HEK293 (cell line): ENCODE data around the gene AGAP3.

Experiments
- BCL11B ChIP-seq: fragments of 450-650 bp; formaldehyde crosslinking; IDR thresholded peaks from 2 replicates; pipeline ENCODE4 v1.5.1; 2016; ENCODE audit warnings: low read depth, missing biosample characterization, missing genetic modification characterization
- KLF16 ChIP-seq: fragments of 450-650 bp; formaldehyde crosslinking; IDR thresholded peaks from 2 replicates; pipeline ENCODE4 v1.5.1; 2017; ENCODE audit warnings: missing biosample characterization, missing genetic modification characterization
- OSR2 ChIP-seq: fragments of 450-650 bp; formaldehyde crosslinking; IDR thresholded peaks from 2 replicates; pipeline ENCODE4 v1.5.1; 2016; ENCODE audit warnings: missing biosample characterization, missing genetic modification characterization
- YY2 ChIP-seq: fragments of 450-650 bp; formaldehyde crosslinking; IDR thresholded peaks from 2 replicates; pipeline ENCODE4 v1.5.1; 2016; ENCODE audit warnings: missing biosample characterization, missing genetic modification characterization
- ZNF311 ChIP-seq: fragments of 450-650 bp; formaldehyde crosslinking; IDR thresholded peaks from 2 replicates; pipeline ENCODE4 v1.5.1; 2017; ENCODE audit warnings: missing biosample characterization, missing genetic modification characterization, borderline replicate concordance
- ZNF423 ChIP-seq: fragments of 450-650 bp; formaldehyde crosslinking; IDR thresholded peaks from 2 replicates; pipeline ENCODE4 v1.5.1; 2016; ENCODE audit warnings: missing biosample characterization, missing genetic modification characterization
- ZNF660 ChIP-seq: fragments of 450-650 bp; IDR thresholded peaks from 2 replicates; pipeline ENCODE4 v1.5.1; 2018; ENCODE audit warnings: missing biosample characterization, mild to moderate bottlenecking, missing genetic modification characterization
- TF ChIP-seq, protein P1 (sequence below): fragments of 450-650 bp; formaldehyde crosslinking; IDR thresholded peaks from 2 replicates; pipeline ENCODE4 v1.5.1; 2016; ENCODE audit warnings: missing biosample characterization, missing genetic modification characterization, borderline replicate concordance
- TF ChIP-seq, protein P2 (sequence below): fragments of 450-650 bp; formaldehyde crosslinking; IDR thresholded peaks from 2 replicates; pipeline ENCODE4 v1.5.1; 2016; ENCODE audit warnings: missing biosample characterization, missing genetic modification characterization
- TF ChIP-seq, protein P3 (sequence below): sonication (generic); formaldehyde crosslinking; IDR thresholded peaks from 2 replicates; pipeline ENCODE4 v1.8.1; 2022; ENCODE audit warnings: mild to moderate bottlenecking, moderate library complexity, missing genetic modification reagents
- TF ChIP-seq, protein P4 (sequence below): fragments of 450-650 bp; IDR thresholded peaks from 2 replicates; pipeline ENCODE4 v1.5.1; 2018; ENCODE audit warnings: missing biosample characterization, mild to moderate bottlenecking, missing genetic modification characterization

DNA sequence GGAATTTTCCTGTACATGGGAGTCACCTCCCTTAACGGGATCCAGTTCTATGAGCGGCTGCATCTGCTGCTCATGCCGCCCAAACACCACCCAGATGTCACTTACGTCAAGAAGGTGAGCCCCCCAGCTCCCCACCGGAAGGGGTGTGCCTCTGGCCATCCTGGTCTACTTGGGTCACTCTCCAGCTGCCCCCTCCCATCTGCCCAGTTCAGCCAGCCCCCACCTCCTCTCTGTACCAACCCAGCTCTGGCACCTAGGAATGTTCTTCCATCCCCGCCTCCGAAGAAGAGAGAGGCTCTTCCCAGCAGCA is 10.7 kb upstream of the AGAP3 start:
- TF ChIP-seq ZNF423, result no peak
- TF ChIP-seq, protein P1, sequence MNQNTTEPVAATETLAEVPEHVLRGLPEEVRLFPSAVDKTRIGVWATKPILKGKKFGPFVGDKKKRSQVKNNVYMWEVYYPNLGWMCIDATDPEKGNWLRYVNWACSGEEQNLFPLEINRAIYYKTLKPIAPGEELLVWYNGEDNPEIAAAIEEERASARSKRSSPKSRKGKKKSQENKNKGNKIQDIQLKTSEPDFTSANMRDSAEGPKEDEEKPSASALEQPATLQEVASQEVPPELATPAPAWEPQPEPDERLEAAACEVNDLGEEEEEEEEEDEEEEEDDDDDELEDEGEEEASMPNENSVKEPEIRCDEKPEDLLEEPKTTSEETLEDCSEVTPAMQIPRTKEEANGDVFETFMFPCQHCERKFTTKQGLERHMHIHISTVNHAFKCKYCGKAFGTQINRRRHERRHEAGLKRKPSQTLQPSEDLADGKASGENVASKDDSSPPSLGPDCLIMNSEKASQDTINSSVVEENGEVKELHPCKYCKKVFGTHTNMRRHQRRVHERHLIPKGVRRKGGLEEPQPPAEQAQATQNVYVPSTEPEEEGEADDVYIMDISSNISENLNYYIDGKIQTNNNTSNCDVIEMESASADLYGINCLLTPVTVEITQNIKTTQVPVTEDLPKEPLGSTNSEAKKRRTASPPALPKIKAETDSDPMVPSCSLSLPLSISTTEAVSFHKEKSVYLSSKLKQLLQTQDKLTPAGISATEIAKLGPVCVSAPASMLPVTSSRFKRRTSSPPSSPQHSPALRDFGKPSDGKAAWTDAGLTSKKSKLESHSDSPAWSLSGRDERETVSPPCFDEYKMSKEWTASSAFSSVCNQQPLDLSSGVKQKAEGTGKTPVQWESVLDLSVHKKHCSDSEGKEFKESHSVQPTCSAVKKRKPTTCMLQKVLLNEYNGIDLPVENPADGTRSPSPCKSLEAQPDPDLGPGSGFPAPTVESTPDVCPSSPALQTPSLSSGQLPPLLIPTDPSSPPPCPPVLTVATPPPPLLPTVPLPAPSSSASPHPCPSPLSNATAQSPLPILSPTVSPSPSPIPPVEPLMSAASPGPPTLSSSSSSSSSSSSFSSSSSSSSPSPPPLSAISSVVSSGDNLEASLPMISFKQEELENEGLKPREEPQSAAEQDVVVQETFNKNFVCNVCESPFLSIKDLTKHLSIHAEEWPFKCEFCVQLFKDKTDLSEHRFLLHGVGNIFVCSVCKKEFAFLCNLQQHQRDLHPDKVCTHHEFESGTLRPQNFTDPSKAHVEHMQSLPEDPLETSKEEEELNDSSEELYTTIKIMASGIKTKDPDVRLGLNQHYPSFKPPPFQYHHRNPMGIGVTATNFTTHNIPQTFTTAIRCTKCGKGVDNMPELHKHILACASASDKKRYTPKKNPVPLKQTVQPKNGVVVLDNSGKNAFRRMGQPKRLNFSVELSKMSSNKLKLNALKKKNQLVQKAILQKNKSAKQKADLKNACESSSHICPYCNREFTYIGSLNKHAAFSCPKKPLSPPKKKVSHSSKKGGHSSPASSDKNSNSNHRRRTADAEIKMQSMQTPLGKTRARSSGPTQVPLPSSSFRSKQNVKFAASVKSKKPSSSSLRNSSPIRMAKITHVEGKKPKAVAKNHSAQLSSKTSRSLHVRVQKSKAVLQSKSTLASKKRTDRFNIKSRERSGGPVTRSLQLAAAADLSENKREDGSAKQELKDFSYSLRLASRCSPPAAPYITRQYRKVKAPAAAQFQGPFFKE (tag by site-specific recombination), result no peak
- TF ChIP-seq, protein P2, sequence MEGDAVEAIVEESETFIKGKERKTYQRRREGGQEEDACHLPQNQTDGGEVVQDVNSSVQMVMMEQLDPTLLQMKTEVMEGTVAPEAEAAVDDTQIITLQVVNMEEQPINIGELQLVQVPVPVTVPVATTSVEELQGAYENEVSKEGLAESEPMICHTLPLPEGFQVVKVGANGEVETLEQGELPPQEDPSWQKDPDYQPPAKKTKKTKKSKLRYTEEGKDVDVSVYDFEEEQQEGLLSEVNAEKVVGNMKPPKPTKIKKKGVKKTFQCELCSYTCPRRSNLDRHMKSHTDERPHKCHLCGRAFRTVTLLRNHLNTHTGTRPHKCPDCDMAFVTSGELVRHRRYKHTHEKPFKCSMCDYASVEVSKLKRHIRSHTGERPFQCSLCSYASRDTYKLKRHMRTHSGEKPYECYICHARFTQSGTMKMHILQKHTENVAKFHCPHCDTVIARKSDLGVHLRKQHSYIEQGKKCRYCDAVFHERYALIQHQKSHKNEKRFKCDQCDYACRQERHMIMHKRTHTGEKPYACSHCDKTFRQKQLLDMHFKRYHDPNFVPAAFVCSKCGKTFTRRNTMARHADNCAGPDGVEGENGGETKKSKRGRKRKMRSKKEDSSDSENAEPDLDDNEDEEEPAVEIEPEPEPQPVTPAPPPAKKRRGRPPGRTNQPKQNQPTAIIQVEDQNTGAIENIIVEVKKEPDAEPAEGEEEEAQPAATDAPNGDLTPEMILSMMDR, result no peak
- TF ChIP-seq KLF16 (tag by site-specific recombination), result no peak
- TF ChIP-seq, protein P3, sequence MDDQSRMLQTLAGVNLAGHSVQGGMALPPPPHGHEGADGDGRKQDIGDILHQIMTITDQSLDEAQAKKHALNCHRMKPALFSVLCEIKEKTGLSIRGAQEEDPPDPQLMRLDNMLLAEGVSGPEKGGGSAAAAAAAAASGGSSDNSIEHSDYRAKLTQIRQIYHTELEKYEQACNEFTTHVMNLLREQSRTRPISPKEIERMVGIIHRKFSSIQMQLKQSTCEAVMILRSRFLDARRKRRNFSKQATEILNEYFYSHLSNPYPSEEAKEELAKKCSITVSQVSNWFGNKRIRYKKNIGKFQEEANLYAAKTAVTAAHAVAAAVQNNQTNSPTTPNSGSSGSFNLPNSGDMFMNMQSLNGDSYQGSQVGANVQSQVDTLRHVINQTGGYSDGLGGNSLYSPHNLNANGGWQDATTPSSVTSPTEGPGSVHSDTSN (CRISPR knock-in tag), result no peak
- TF ChIP-seq, protein P4, sequence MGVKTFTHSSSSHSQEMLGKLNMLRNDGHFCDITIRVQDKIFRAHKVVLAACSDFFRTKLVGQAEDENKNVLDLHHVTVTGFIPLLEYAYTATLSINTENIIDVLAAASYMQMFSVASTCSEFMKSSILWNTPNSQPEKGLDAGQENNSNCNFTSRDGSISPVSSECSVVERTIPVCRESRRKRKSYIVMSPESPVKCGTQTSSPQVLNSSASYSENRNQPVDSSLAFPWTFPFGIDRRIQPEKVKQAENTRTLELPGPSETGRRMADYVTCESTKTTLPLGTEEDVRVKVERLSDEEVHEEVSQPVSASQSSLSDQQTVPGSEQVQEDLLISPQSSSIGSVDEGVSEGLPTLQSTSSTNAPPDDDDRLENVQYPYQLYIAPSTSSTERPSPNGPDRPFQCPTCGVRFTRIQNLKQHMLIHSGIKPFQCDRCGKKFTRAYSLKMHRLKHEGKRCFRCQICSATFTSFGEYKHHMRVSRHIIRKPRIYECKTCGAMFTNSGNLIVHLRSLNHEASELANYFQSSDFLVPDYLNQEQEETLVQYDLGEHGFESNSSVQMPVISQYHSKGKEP (tag by site-specific recombination), result no peak
- TF ChIP-seq YY2 (tag by site-specific recombination), result no peak
- TF ChIP-seq BCL11B (tag by site-specific recombination), result no peak
- TF ChIP-seq OSR2 (tag by site-specific recombination), result no peak
- TF ChIP-seq ZNF311, result no peak
- no peak for TF ChIP-seq ZNF660 (tag by site-specific recombination)
